IMR-90 (cell line): ENCODE results near the gene RBM23. TPM values are rescaled to one million over a fixed set of nuclear protein-coding genes. Genes with fewer than 3 reads are reported as not detected.
A peak's percentile ranks its signal among the peaks of the same experiment; 100 is the strongest.

Source experiments
- ATAC-seq: fragments of 200-7000 bp; cut with Tn5 transposase; 2 replicates; pipeline ENCODE4 v1.9.1; 2020; ENCODE audit warnings: low read depth, mild to moderate bottlenecking, moderate library complexity
- BruUV-seq: library from RNA; stranded (reverse); fragments of 400-500 nt; replicated peaks from 2 replicates; lab custom pipeline; 2021; lab: Mats Ljungman, UMichigan
- CTCF ChIA-PET: fragments of 300-600 bp; formaldehyde crosslinking; extraction: SDS; loops from one replicate; lab custom pipeline; 2021; ENCODE audit warnings: antibody characterized with exemption; lab: Yijun Ruan, JAX
- POLR2A ChIA-PET: fragments of 300-600 bp; sonication (Branson Sonifier 250); formaldehyde crosslinking; loops from one replicate; lab custom pipeline; 2022; ENCODE audit warnings: antibody characterized with exemption; ENCODE audit not compliant: unreplicated experiment; lab: Charles Lee
- DNase-seq: peaks from one replicate; pipeline ENCODE4 v3.0.0; 2013
- H2AFZ ChIP-seq: replicated peaks from 2 replicates; pipeline ENCODE3; 2013; ENCODE audit warnings: low read length, mild to moderate bottlenecking; ENCODE audit not compliant: poor library complexity
- H2AK5ac ChIP-seq: 2 replicates; pipeline ENCODE4 v1.6.1; 2013; ENCODE audit warnings: low read depth, low read length, inconsistent platforms
- H2AK9ac ChIP-seq: replicated peaks from 2 replicates; pipeline ENCODE3; 2013; ENCODE audit warnings: mild to moderate bottlenecking, low read depth, low read length, moderate library complexity; ENCODE audit not compliant: poor library complexity
- H2BK120ac ChIP-seq: 2 replicates; pipeline ENCODE4 v1.6.1; 2013; ENCODE audit warnings: low read depth, low read length, inconsistent platforms
- H2BK15ac ChIP-seq: 3 replicates; pipeline ENCODE4 v1.6.1; 2013; ENCODE audit warnings: low read depth, low read length, inconsistent platforms
- H2BK20ac ChIP-seq: 2 replicates; pipeline ENCODE4 v1.6.1; 2013; ENCODE audit warnings: low read depth, mild to moderate bottlenecking, inconsistent platforms, low read length, moderate library complexity
- H2BK5ac ChIP-seq: 2 replicates; pipeline ENCODE4 v1.6.1; 2013; ENCODE audit warnings: mild to moderate bottlenecking, low read depth, low read length, inconsistent platforms; ENCODE audit not compliant: poor library complexity, severe bottlenecking
- H3K14ac ChIP-seq: replicated peaks from 2 replicates; pipeline ENCODE4 v1.6.1; 2013; ENCODE audit warnings: low read depth, low read length, inconsistent platforms
- H3K18ac ChIP-seq: 2 replicates; pipeline ENCODE4 v1.6.1; 2013; ENCODE audit warnings: low read depth, low read length, control low read depth
- H3K23ac ChIP-seq: 2 replicates; pipeline ENCODE4 v1.6.1; 2013; ENCODE audit warnings: low read depth, low read length, inconsistent platforms
- H3K27ac ChIP-seq: 2 replicates; pipeline ENCODE4 v1.5.1; 2013; ENCODE audit warnings: mild to moderate bottlenecking, control low read depth, low read length; ENCODE audit not compliant: insufficient read depth
- H3K27me3 ChIP-seq: 2 replicates; pipeline ENCODE4 v1.6.1; 2013; ENCODE audit warnings: low read length; ENCODE audit not compliant: control insufficient read depth, insufficient read depth
- H3K36me3 ChIP-seq: 2 replicates; pipeline ENCODE4 v1.6.1; 2013; ENCODE audit warnings: low read length, mixed read lengths; ENCODE audit not compliant: control insufficient read depth, insufficient read depth
- H3K4ac ChIP-seq: 2 replicates; pipeline ENCODE4 v1.6.1; 2013; ENCODE audit warnings: low read depth, low read length, inconsistent platforms
- H3K4me1 ChIP-seq: 2 replicates; pipeline ENCODE4 v1.6.1; 2013; ENCODE audit warnings: low read length, mixed read lengths; ENCODE audit not compliant: control insufficient read depth, insufficient read depth
- H3K4me2 ChIP-seq: 2 replicates; pipeline ENCODE4 v1.6.1; 2013; ENCODE audit warnings: low read depth, mild to moderate bottlenecking, control low read depth, low read length, moderate library complexity
- H3K4me3 ChIP-seq: 2 replicates; pipeline ENCODE4 v1.5.1; 2013; ENCODE audit warnings: low read depth, mild to moderate bottlenecking, control low read depth, low read length, moderate library complexity; ENCODE audit not compliant: insufficient read depth
- H3K56ac ChIP-seq: 2 replicates; pipeline ENCODE4 v1.6.1; 2013; ENCODE audit warnings: low read length, inconsistent platforms; ENCODE audit not compliant: insufficient read depth; ENCODE audit errors: extremely low read depth
- H3K79me1 ChIP-seq, 2 experiments: 2 replicates each; pipeline ENCODE4 v1.6.1; 2013; ENCODE audit warnings: low read length in 2 of 2, inconsistent platforms in 1 of 2, low read depth in 1 of 2
- H3K9ac ChIP-seq: 2 replicates; pipeline ENCODE4 v1.6.1; 2013; ENCODE audit warnings: low read depth, low read length, control low read depth
- H3K9me1 ChIP-seq: 2 replicates; pipeline ENCODE4 v1.6.1; 2013; ENCODE audit warnings: low read length, inconsistent platforms; ENCODE audit not compliant: insufficient read depth
- H3K9me3 ChIP-seq: 2 replicates; pipeline ENCODE4 v1.6.1; 2013; ENCODE audit warnings: low read length; ENCODE audit not compliant: control insufficient read depth, insufficient read depth
- H4K20me1 ChIP-seq: 2 replicates; pipeline ENCODE4 v1.6.1; 2013; ENCODE audit warnings: low read length, inconsistent platforms; ENCODE audit not compliant: insufficient read depth
- H4K5ac ChIP-seq: 2 replicates; pipeline ENCODE4 v1.6.1; 2013; ENCODE audit warnings: mild to moderate bottlenecking, low read depth, low read length, control low read depth
- H4K8ac ChIP-seq, 2 experiments: 2 replicates each; pipeline ENCODE4 v1.6.1; 2013; ENCODE audit warnings: low read depth in 2 of 2, low read length in 2 of 2, control low read depth in 1 of 2, inconsistent platforms in 1 of 2
- H4K91ac ChIP-seq: 2 replicates; pipeline ENCODE4 v1.6.1; 2013; ENCODE audit warnings: low read depth, low read length, inconsistent platforms; ENCODE audit not compliant: insufficient read depth
- BHLHE40 ChIP-seq: fragments of 150-350 bp; IDR thresholded peaks from 2 replicates; pipeline ENCODE4 v1.6.1; 2016; ENCODE audit warnings: mild to moderate bottlenecking, low read depth, low read length
- POLR2A ChIP-seq: IDR thresholded peaks from 2 replicates; pipeline ENCODE4 v1.6.1; 2012; ENCODE audit warnings: mild to moderate bottlenecking, low read depth, low read length
- WGBS, 2 experiments: methylation state at CpG; one replicate each; pipeline versions ENCODE4 v1.1.5 to v1.1.7; 2013; ENCODE audit warnings: missing lambda C conversion rate in 2 of 2; ENCODE audit not compliant: insufficient read length in 1 of 2; ENCODE audit errors: extremely low coverage in 2 of 2; 5-methylcytosine and 5-hydroxymethylcytosine counted together
- dilution Hi-C: fragments of 300-500 bp; cut with HindIII; formaldehyde crosslinking; loops from one replicate; pipeline ENCODE4 v1.14.3; 2018; ENCODE audit warnings: low sequenced_read_pairs; ENCODE audit not compliant: unreplicated experiment
- in situ Hi-C: fragments of 300-500 bp; cut with MboI; formaldehyde crosslinking; loops from 3 replicates; pipeline ENCODE4 v1.14.3; 2019; ENCODE audit warnings: low sequenced_read_pairs, inconsistent platforms, mixed read lengths
- intact Hi-C: fragments of 100-400 bp; cut with micrococcal nuclease; formaldehyde crosslinking; loops from 2 replicates; pipeline ENCODE4 v1.10.0; 2022
- polyA plus RNA-seq, 3 experiments: library from polyadenylated mRNA; depleted of rRNA; stranded (reverse); fragments of >200 nt; gene quantifications; 2 replicates each; pipeline ENCODE4 v1.2.3, GENCODE V29; 2012; ENCODE audit warnings: low replicate concordance in 1 of 3
- total RNA-seq: library from RNA; depleted of rRNA; stranded (reverse); fragments of >200 nt; gene quantifications from 2 replicates; pipeline ENCODE4 v1.2.3, GENCODE V29; 2012

RBM23 gene
- total and polyA plus RNA-seq, 2 of the 4 experiments (the other 2 are of a cell fraction): 44.7 to 375 TPM

GRCh38 chr14:22849212-22849819 is 69.6 kb downstream of the RBM23 start:
- no peak overlapping the region for H3K4me3 ChIP-seq
- POLR2A ChIA-PET: interaction anchor here (2.5 kb wide), 1 partner anchor 11 kb away, joined by 20 read pairs; no protein-coding TSS in a partner anchor
- H3K9me3 ChIP-seq: no peaks in the 10 kb centered on the region
- H3K56ac ChIP-seq: peak overlapping the region; percentile 43; the same call in 1 of the 2 replicates
- peak overlapping the region; percentile 92 for H4K5ac ChIP-seq
- intact Hi-C loops (no loop called here), in situ Hi-C loops (loop anchor here (10.0 kb wide), 1 partner anchor 265 kb away; the partner anchor contains the start of gene DAD1), dilution Hi-C loops (no loop called here)
- H3K9me1 ChIP-seq: peaks cover 31% of the 10 kb centered on the region
- H4K20me1 ChIP-seq: peaks cover 22% of the 10 kb centered on the region; the same call in 1 of the 2 replicates
- H3K27me3 ChIP-seq: no peaks in the 10 kb centered on the region
- ATAC-seq (no peak), DNase-seq (no peak)
- H2BK120ac ChIP-seq: peak overlapping the region; percentile 96
- H4K8ac ChIP-seq: peak overlapping the region; percentile 65 to 83
- peaks cover 55% of the 10 kb centered on the region for H3K4me1 ChIP-seq
- CTCF ChIA-PET: interaction anchor here (0.8 to 6.8 kb wide), 3 partner anchors 19 to 26 kb away, joined by 3 to 60 read pairs (median 3); partner anchors contain the start of gene LRP10
- H3K14ac ChIP-seq: peak overlapping the region; percentile 92
- peak overlapping the region; percentile 25 for H2AFZ ChIP-seq
- H2BK15ac ChIP-seq: peak overlapping the region; percentile 93; the same call in 2 of the 3 replicates
- peak overlapping the region; percentile 76 for H2AK5ac ChIP-seq
- TF ChIP-seq BHLHE40 (peak; percentile 62), POLR2A (no peak)
- H3K4me2 ChIP-seq: no peak overlapping the region; the same call in 1 of the 2 replicates
- peak overlapping the region; percentile 35; the same call in 1 of the 2 replicates for H3K9ac ChIP-seq
- H3K4ac ChIP-seq: peak overlapping the region; percentile 96
- peak overlapping the region; percentile 95 for H2AK9ac ChIP-seq
- H3K36me3 ChIP-seq: peaks cover 27% of the 10 kb centered on the region
- H3K18ac ChIP-seq: peak overlapping the region; percentile 74
- peak overlapping the region; percentile 88 for H2BK5ac ChIP-seq
- peak overlapping the region; percentile 88 for H2BK20ac ChIP-seq
- peak overlapping the region; percentile 96 for H3K27ac ChIP-seq
- BruUV-seq: no TSS peak
- WGBS, 2 experiments: no CpG with 5 or more reads among the region's 19 CpGs
- peak overlapping the region; percentile 89 for H4K91ac ChIP-seq
- peaks cover 10 to 59% of the 10 kb centered on the region in 2 experiments; a peak in 3 of 4 replicates for H3K79me1 ChIP-seq
- H3K23ac ChIP-seq: peak overlapping the region; percentile 79
